Pancreas (tissue), 10 donors: ENCODE data around the gene RAB25. TPM values are rescaled to one million over a fixed set of nuclear protein-coding genes. Genes with fewer than 3 reads are reported as not detected.

ENCODE experiments used
- ATAC-seq, 4 donors: fragments of 200-7000 bp; cut with Tn5 transposase; one replicate each; pipeline versions ENCODE4 v1.8.0 to v1.9.1; 2020; ENCODE audit warnings: mild to moderate bottlenecking in 4 of 4, moderate library complexity in 4 of 4
- DNase-seq, 6 donors: peaks; one replicate each; pipeline ENCODE4 v3.0.0-alpha.2; 2020
- FAIRE-seq: peaks from 2 replicates; lab custom pipeline; 2012; peaks lifted over from hg19 to GRCh38; lab: Jason Lieb, UNC
- H3K27ac ChIP-seq, 4 donors: fragments of 200-600 bp; sonication (generic); 1 replicate in 3 of 4; 2 replicates in 1 of 4; pipeline versions ENCODE4 v1.5.0 to v1.8.0; 2020
- H3K27me3 ChIP-seq, 4 donors: fragments of 200-600 bp; one replicate each; pipeline ENCODE4 v1.8.0; 2021
- H3K36me3 ChIP-seq, 3 donors: fragments of 200-600 bp; sonication (generic) in 1 of 3; one replicate each; pipeline versions ENCODE4 v1.5.0 to v1.8.0; 2020 to 2021
- H3K4me1 ChIP-seq, 3 donors: fragments of 200-600 bp; one replicate each; pipeline ENCODE4 v1.8.0; 2021
- H3K4me3 ChIP-seq, 4 donors: fragments of 200-600 bp; sonication (generic) in 2 of 4; one replicate each; pipeline versions ENCODE4 v1.5.0 to v1.8.0; 2020 to 2021
- H3K9me3 ChIP-seq, 4 donors: fragments of 200-600 bp; one replicate each; pipeline ENCODE4 v1.8.0; 2021
- WGBS, 2 donors: extraction: QIAGEN DNeasy Blood & Tissue Kit; methylation state at CpG; one replicate each; pipeline ENCODE4 v1.1.7; 2013; 5-methylcytosine and 5-hydroxymethylcytosine counted together
- intact Hi-C, 3 donors: fragments of 100-400 bp; cut with DNase I; formaldehyde crosslinking; loops; one replicate each; pipeline versions ENCODE4 v1.11.1 to v1.14.2; 2022
- polyA plus RNA-seq, 2 donors: library from polyadenylated mRNA; stranded (reverse); fragments of 200-250 nt; gene quantifications; one replicate each; pipeline ENCODE4 v1.2.3, GENCODE V29; 2013
- total RNA-seq, 6 donors: library from RNA; stranded (reverse); fragmentation: NEBNext Ultra II Directional in 4 of 6; extraction: Animal tissue kit (Norgen Biotek cat#: 25700) in 4 of 6; gene quantifications; one replicate each; pipeline versions ENCODE4 v1.2.1 to v1.2.4, GENCODE V29; 2021 to 2023
- TF ChIP-seq, protein P1 (sequence below), 4 donors: fragments of 200-600 bp; sonication (generic) in 3 of 4; IDR thresholded peaks; one replicate each; pipeline versions ENCODE4 v1.5.0 to v1.8.0; 2021; ENCODE audit warnings: antibody characterized with exemption in 4 of 4
- donor health status: healthy with polysubstance abuse.
- donor health status: DM: no; HTN: no; CAD: no; lungs with moderate emphysema.
- donor health status: DM: no; HTN: no; CAD: no.
- donor health status: control.
- donor health status: control.
- donor health status: Bipolar disorder and iron deficiency.
- donor health status: DM: yes; HTN: yes; CAD: no.
- donor health status: DM: no; HTN: no; CAD: no.
- donor health status: DM: no; HTN: no; CAD: no.
- donor health status: DM: yes; HTN: yes; CAD: no.

The RAB25 gene
- total and polyA plus RNA-seq, 8 donors: 29.0 to 81.6 (median 37.4) TPM

DNA sequence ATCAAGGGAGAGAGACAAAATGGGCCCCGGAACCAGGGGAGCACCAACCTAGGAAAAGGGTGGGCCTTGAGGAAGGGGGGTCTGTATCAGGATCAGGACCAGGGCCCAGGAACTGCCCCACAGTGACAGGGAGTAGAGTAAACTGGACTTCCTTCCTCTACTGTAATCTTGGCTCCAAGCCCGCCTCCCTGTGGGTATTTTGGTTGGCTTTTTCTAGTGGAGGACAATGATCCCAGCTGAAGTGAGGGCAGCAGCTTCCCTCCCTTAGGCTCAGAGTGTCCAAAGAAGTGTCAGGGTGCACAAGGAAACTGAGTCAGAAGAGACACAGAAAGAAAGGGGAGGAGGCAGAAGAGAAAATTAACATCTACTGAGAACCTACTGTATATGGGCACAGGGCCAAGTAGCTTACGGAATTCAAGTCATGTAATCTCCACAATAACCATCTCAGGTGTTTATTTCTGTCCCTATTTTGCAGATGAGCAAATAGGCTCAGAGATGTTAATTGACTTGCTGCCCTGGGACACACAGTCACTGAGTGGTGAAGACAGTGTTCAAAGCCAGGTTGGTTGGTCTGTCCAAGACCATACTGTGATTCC is 12.2 kb upstream of the RAB25 start:
- FAIRE-seq: no peak
- intact Hi-C loops: no loop called here

DNA sequence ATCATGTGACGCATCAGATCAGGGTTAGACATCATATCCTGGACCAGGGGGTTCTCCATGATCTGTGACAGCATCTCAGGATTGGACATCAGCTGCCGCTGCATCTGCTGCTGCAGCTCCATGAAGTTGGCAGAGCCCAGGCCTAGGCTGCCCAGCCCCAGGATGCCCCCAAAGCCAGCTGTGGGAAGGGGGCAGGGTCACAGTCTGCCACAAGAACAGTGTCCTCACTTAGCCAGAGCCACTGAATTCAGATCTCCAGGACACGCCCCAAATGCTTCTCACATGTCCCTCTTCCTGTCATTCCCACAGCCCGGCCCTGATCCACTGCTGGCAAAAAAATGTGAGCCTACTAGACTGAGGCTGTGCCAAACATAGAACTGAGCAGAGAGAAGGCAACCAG is 10.6 kb upstream of the RAB25 start:
- no peaks in the 10 kb centered on the region for H3K9me3 ChIP-seq
- no peak overlapping the region for H3K27ac ChIP-seq
- DNase-seq (no peak), ATAC-seq (no peak), FAIRE-seq (no peak)
- intact Hi-C loops: no loop called here
- TF ChIP-seq, protein P1, sequence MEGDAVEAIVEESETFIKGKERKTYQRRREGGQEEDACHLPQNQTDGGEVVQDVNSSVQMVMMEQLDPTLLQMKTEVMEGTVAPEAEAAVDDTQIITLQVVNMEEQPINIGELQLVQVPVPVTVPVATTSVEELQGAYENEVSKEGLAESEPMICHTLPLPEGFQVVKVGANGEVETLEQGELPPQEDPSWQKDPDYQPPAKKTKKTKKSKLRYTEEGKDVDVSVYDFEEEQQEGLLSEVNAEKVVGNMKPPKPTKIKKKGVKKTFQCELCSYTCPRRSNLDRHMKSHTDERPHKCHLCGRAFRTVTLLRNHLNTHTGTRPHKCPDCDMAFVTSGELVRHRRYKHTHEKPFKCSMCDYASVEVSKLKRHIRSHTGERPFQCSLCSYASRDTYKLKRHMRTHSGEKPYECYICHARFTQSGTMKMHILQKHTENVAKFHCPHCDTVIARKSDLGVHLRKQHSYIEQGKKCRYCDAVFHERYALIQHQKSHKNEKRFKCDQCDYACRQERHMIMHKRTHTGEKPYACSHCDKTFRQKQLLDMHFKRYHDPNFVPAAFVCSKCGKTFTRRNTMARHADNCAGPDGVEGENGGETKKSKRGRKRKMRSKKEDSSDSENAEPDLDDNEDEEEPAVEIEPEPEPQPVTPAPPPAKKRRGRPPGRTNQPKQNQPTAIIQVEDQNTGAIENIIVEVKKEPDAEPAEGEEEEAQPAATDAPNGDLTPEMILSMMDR (IDR thresholded peaks at IDR 0.05): no peak
- no peaks in the 10 kb centered on the region for H3K27me3 ChIP-seq
- no peak overlapping the region for H3K4me3 ChIP-seq
- peaks cover 0 to under 1% (median 0%) of the 10 kb centered on the region in 3 donors for H3K4me1 ChIP-seq
- WGBS, 2 donors: 77 to 86% methylated on average over 4 of the region's 4 CpGs
- H3K36me3 ChIP-seq: no peaks in the 10 kb centered on the region

More for the DNA sequence above, 12.2 kb upstream of the RAB25 start:
- Histone ChIP-seq H3K9me3 (no peaks in the 10 kb centered on the region), H3K4me3 (no peak overlapping the region), H3K27ac (no peak overlapping the region), H3K27me3 (no peaks in the 10 kb centered on the region), H3K36me3 (no peaks in the 10 kb centered on the region), H3K4me1 (no peaks in the 10 kb centered on the region)
- DNase-seq: no peak
- WGBS, 2 donors: 88% methylated on average over 3 of the region's 3 CpGs
- TF ChIP-seq, protein P1 (IDR thresholded peaks at IDR 0.05): no peak
- ATAC-seq: no peak

DNA sequence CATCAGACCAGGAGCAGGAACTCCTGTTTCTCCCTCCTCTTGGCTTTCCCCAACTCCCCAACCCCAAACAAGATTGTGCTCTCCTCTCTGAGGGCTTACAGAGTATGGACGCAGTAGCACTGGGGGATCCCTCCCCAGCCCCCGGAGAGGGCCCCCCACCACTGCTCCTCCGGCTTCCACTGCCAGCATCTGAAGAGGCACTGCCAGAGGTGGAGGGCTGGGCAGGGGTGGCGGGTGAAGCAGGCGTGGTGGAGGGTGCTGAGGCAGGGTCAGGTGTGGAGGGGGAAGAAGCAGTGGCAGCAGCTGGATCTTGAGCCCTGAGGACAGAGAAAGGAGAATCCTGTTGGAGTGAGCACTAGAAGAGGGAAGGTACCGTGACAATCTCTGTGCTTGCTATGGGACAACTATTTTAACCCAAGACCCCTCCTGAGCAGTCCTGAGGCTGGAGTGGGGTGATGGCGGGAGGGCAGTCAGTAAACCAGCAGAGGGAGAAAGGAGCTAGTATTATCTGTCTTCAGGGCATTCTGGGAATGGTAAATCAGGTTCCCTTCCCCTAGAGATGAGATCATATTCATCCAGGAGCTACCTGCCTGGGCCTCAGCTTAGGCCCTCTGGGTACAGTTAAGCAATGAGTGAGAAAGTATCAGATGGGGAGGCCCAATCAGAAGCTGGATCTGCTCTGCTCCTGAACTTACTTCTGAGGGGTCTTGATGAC is 9.8 kb upstream of the RAB25 start:
- Histone ChIP-seq H3K4me1 (peaks cover 0 to 8% (median 7%) of the 10 kb centered on the region in 3 donors), H3K9me3 (no peaks in the 10 kb centered on the region), H3K27ac (no peak overlapping the region), H3K4me3 (no peak overlapping the region), H3K36me3 (no peaks in the 10 kb centered on the region), H3K27me3 (no peaks in the 10 kb centered on the region)
- ATAC-seq (no peak), FAIRE-seq (no peak), DNase-seq (no peak)
- WGBS, 2 donors: 90 to 91% methylated on average over 5 to 7 of the region's 7 CpGs
- TF ChIP-seq, protein P1 (IDR thresholded peaks at IDR 0.05): no peak
- intact Hi-C loops: no loop called here

DNA sequence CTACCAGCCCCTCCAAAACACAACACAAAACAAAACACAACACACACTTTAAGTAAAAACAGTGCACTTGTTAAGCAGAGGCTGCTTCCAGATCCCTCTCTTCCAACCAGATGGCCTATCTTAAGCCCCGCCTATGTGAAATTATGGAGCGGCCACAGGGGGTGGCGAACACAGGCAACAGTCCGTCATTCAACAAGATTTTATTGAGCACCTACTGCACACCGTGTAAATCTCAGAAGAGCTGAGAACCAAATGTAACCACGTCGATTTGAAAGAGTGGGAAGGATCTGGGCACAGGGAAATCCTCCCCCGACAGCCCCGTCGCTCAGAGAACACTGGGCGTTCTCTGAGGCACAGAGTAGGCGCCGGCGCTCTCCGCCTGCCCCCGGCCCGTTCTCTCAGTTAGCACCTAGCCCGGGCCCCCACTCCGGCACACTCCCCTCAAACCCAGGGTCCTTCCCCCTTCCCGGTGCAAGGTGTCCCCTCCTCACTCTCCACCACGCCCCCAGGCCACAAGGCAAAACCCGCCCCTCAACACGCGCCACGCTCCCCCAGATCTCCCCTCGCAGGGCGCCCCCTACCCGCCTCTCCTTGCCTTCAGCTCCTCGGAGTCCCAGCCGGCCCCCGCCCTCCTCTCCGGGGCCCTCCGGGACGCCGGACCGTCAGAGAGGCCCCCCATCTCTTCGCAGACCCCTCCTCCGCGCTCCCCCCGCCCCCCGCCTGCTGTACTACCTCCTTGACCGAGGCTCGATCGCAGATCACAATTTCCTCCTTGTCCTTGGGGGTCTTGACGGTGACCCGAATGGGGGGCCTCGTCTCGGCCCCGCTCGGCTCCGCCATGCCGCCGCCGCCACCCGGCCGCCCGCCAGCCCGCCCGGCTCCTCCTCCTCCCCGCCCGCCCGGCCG is 7.8 kb upstream of the RAB25 start:
- TF ChIP-seq, protein P1 (IDR thresholded peaks at IDR 0.05): no peak
- Histone ChIP-seq H3K36me3 (no peaks in the 10 kb centered on the region), H3K27ac (peak overlapping the region in 2 of 4 donors; percentile 33 to 39), H3K9me3 (no peaks in the 10 kb centered on the region), H3K27me3 (no peaks in the 10 kb centered on the region), H3K4me1 (peaks cover 0 to 12% (median 8%) of the 10 kb centered on the region in 3 donors), H3K4me3 (peak overlapping the region; percentile 33 to 99 (median 74))
- WGBS, 2 donors: 1 to 2% methylated on average over 27 to 63 of the region's 63 CpGs
- peak; percentile 53 to 86 (median 70) for DNase-seq
- peak in 3 of 4 donors; percentile 1 to 12 (median 7) for ATAC-seq
- FAIRE-seq: no peak
- intact Hi-C loops: no loop called here
